Ishikawa (cell line): ENCODE data around the gene BCAR1.

Source experiments
- CEBPB ChIP-seq: IDR thresholded peaks from 2 replicates; pipeline ENCODE4 v1.6.1; 2012
- CREB1 ChIP-seq: IDR thresholded peaks from 2 replicates; pipeline ENCODE4 v1.6.1; 2012; ENCODE audit warnings: low read depth
- EGR1 ChIP-seq: IDR thresholded peaks from 2 replicates; pipeline ENCODE4 v1.6.1; 2012
- EP300 ChIP-seq: IDR thresholded peaks from 2 replicates; pipeline ENCODE4 v1.6.1; 2012; ENCODE audit warnings: borderline replicate concordance
- FOXM1 ChIP-seq: IDR thresholded peaks from 2 replicates; pipeline ENCODE4 v1.6.1; 2012; ENCODE audit warnings: low read depth, borderline replicate concordance
- NFIC ChIP-seq: IDR thresholded peaks from 2 replicates; pipeline ENCODE4 v1.6.1; 2012
- RAD21 ChIP-seq: IDR thresholded peaks from 2 replicates; pipeline ENCODE4 v1.6.1; 2012; ENCODE audit warnings: low read depth
- TAF1 ChIP-seq: IDR thresholded peaks from 2 replicates; pipeline ENCODE4 v1.6.1; 2012; ENCODE audit warnings: low read depth, mild to moderate bottlenecking
- TCF12 ChIP-seq: IDR thresholded peaks from 2 replicates; pipeline ENCODE4 v1.6.1; 2012; ENCODE audit warnings: low read depth
- TEAD4 ChIP-seq: IDR thresholded peaks from 2 replicates; pipeline ENCODE4 v1.6.1; 2012
- YY1 ChIP-seq: IDR thresholded peaks from 2 replicates; pipeline ENCODE4 v1.6.1; 2012; ENCODE audit warnings: low read depth
- ZBTB7A ChIP-seq: IDR thresholded peaks from 2 replicates; pipeline ENCODE4 v1.6.1; 2012; ENCODE audit warnings: low read depth
- TF ChIP-seq, protein P1 (sequence below): IDR thresholded peaks from 2 replicates; pipeline ENCODE4 v1.6.1; 2012; ENCODE audit warnings: low read depth, mild to moderate bottlenecking
- TF ChIP-seq, protein P2 (sequence below): IDR thresholded peaks from 2 replicates; pipeline ENCODE4 v1.6.1; 2012
- TF ChIP-seq, protein P3 (sequence below): IDR thresholded peaks from 2 replicates; pipeline ENCODE4 v1.6.1; 2012

BCAR1 gene

DNA sequence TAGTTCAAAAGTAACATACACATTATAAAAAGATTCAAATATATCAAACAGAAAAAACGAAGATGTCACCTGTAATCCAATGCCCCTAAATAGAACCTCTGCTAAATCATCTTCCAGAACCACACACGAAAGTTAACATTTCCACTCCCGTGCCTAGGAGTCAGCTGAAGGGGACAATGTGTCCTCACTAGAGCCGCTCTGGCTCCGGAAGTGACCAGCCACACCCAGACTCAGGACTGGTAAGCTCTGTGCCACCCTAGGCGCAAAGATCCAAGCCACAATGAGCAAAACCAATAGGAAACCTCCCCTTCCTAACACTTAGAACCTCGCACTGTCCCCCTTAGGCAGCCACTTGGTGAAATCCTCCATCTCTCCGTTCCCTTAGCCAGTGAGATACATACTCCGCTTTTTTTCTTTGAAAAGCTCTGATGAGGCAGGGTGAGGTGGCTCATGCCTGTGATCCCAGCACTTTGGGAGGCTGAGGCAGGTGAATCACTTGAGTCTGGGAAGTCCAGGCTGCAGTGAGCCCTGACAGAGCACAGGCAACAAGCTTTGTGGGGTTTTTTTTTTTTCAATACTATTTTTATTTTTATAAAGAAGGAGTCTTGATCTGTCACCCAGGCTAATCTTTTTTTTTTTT, 20.8 kb downstream of the BCAR1 start:
- TF ChIP-seq, protein P1, sequence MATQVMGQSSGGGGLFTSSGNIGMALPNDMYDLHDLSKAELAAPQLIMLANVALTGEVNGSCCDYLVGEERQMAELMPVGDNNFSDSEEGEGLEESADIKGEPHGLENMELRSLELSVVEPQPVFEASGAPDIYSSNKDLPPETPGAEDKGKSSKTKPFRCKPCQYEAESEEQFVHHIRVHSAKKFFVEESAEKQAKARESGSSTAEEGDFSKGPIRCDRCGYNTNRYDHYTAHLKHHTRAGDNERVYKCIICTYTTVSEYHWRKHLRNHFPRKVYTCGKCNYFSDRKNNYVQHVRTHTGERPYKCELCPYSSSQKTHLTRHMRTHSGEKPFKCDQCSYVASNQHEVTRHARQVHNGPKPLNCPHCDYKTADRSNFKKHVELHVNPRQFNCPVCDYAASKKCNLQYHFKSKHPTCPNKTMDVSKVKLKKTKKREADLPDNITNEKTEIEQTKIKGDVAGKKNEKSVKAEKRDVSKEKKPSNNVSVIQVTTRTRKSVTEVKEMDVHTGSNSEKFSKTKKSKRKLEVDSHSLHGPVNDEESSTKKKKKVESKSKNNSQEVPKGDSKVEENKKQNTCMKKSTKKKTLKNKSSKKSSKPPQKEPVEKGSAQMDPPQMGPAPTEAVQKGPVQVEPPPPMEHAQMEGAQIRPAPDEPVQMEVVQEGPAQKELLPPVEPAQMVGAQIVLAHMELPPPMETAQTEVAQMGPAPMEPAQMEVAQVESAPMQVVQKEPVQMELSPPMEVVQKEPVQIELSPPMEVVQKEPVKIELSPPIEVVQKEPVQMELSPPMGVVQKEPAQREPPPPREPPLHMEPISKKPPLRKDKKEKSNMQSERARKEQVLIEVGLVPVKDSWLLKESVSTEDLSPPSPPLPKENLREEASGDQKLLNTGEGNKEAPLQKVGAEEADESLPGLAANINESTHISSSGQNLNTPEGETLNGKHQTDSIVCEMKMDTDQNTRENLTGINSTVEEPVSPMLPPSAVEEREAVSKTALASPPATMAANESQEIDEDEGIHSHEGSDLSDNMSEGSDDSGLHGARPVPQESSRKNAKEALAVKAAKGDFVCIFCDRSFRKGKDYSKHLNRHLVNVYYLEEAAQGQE = no peak

DNA sequence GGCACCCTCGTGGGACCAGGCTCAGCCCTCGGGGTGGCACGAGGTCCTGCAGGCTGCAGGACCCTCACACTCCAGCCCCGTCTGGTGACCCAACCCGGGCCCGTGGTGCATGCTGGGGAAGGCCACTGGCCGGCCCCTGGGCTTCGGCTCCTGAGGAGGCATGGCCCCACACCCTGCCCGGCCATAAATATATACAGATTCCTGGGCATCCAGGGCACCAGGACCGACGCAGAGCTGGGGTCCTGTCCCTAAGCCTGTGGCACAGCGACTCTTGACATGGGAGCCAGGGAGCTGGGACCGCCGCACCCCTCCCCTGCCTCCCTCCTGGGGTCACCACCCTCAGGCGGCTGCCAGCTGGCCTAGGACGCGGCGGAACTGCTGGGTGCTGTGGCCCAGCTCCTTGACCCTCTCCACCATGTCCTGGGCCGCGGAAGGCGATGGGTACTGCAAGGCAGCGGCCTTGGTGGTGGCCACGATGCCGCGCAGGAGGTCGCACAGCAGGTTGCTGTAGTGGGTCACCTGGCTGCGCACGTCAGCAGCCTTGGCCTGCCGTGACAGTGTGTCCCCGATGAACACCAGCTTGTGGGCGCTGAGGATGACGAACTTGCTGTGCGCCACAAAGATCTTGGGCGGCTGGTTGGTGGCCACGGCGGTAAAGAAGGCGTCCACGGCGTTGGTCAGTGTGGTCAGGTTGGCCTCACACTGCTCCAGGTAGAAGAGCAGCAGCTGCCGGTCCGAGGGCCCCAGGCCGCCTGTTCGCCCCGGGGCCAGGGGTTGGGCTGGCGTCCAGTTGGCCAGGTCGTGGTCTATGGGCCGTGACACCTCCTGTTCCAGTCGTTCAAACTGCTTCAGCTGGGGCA, 22.0 kb downstream of the BCAR1 start:
- TF ChIP-seq YY1 = no peak
- no peak for TF ChIP-seq TCF12
- no peak for TF ChIP-seq NFIC
- no peak for TF ChIP-seq EGR1
- TF ChIP-seq, protein P2, sequence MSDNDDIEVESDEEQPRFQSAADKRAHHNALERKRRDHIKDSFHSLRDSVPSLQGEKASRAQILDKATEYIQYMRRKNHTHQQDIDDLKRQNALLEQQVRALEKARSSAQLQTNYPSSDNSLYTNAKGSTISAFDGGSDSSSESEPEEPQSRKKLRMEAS = no peak
- no peak for TF ChIP-seq CREB1
- TF ChIP-seq TAF1 = no peak
- TF ChIP-seq ZBTB7A = no peak
- TF ChIP-seq, protein P1 = no peak

DNA sequence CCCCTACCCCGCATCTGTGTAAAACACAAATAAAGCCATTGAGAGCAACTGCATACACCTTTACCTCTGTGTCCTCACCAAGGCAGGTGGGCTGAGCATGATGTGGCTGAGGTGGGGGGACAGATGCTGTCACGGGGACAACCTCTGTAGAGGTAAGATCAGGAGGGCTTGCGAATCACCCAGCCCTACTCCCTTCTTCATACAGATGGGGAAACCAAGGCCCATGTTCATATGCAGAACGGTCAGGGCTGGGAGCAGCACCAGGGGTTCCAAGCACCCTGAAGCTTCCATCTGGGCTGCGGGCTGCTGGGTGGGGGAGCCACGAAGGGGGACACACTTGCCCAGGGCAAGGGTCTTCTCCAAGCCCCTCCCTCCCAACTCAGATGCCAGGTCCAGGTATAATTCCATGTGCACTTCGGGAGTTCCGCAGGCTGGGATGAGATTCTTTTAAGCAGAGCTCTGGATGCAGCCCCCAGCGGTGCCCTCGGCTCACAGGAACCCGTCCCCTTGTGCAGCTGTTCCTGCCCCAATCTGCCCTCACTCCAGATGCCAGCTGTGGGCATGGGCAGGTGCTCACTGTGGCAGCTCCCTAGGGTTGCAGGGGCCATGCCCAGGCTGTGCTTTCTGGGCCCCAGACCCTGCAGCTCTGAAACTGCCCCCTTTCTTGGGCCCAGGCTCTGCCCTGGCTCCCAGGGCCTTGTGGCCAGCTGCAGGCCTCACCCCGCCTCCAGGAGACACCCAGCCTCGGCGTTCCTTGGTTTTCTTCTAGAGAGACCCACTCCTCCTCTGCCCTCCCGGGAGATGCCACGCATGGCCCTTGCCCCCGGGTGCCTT, 23.1 kb downstream of the BCAR1 start:
- TF ChIP-seq CREB1 (no peak), RAD21 (no peak), TCF12 (no peak), EGR1 (no peak), YY1 (no peak), FOXM1 (no peak)
- TF ChIP-seq, protein P2 = no peak
- TF ChIP-seq, protein P3, sequence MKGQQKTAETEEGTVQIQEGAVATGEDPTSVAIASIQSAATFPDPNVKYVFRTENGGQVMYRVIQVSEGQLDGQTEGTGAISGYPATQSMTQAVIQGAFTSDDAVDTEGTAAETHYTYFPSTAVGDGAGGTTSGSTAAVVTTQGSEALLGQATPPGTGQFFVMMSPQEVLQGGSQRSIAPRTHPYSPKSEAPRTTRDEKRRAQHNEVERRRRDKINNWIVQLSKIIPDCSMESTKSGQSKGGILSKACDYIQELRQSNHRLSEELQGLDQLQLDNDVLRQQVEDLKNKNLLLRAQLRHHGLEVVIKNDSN = no peak
- TF ChIP-seq, protein P1 = no peak

DNA sequence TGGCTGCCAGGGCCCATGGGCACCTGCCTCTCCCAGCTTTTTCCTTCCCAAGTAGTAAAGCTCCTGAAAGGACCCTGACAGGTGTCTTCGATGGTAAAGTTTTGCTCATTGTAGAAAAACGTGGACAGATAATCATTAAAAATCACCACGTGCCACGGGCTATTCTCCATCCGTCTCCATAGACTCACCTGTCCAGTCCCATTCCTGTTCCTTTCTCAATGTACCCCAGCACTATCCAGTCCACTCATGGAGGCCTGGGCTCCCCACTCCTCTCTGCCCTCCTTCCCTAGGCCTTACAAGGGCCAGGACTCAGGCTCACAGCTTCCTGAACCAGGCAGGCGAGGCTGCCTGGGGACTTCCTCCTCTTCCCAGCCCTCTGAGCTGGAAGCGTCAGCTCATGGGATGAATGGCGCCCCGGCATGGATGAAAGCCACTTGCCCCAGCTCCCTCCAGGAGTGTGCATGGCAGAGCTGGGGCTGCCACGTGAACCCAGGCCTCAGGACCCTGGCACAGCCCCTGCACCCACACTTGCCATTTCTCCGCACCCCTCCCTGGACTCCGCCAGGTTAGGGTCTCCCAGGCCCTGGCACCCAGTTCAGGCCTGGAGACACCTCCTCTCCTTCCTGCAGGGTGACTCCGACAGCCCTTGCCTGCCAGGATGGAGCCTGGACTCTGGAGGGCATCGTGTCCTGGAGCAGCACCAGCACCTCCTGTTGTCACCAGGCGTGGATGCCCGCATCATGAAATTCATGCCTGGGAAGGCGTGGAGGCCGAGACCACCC, 23.9 kb downstream of the BCAR1 start:
- TF ChIP-seq TCF12 (no peak), CREB1 (no peak), EP300 (no peak), FOXM1 (no peak), EGR1 (no peak), RAD21 (no peak), CEBPB (no peak), NFIC (no peak), YY1 (no peak), ZBTB7A (no peak), TEAD4 (no peak), TAF1 (no peak)
- TF ChIP-seq, protein P1 = no peak
- TF ChIP-seq, protein P3 = no peak
- TF ChIP-seq, protein P2 = no peak
